ENCODE measurements around the gene SDF4. TPM values are rescaled to one million over a fixed set of nuclear protein-coding genes. Genes with fewer than 3 reads are reported as not detected.

Gene SDF4
- total RNA-seq, 1 donor from 2014 or later, result 18.4 TPM

GRCh38 chr1:1241588-1242219 is 9.9 kb upstream of the SDF4 start:
- no peak for DNase-seq

- DNase-seq, result no peak
These were observed 9.2 kb upstream of the SDF4 start for GRCh38 chr1:1240822-1241587.

GRCh38 chr1:1240348-1240732 is 8.5 kb upstream of the SDF4 start:
- DNase-seq, result no peak

- no peak for DNase-seq
These were observed 8.0 kb upstream of the SDF4 start for GRCh38 chr1:1239614-1240347.

GRCh38 chr1:1239227-1239613 is 7.4 kb upstream of the SDF4 start:
- DNase-seq, result no peak

- no peak for DNase-seq
These were observed 6.9 kb upstream of the SDF4 start for GRCh38 chr1:1238702-1239178.

GRCh38 chr1:1237874-1238701 is 6.3 kb upstream of the SDF4 start:
- DNase-seq, result no peak

- no peak for DNase-seq
These were observed 5.4 kb upstream of the SDF4 start for GRCh38 chr1:1236945-1237873.

GRCh38 chr1:1236176-1236763 is 4.5 kb upstream of the SDF4 start:
- DNase-seq, result no peak

- DNase-seq, result no peak
These were observed 3.4 kb upstream of the SDF4 start for GRCh38 chr1:1235016-1235744.

- no peak for DNase-seq
These were observed 2.5 kb upstream of the SDF4 start for GRCh38 chr1:1234180-1234808.

GRCh38 chr1:1233567-1233892 is 1.7 kb upstream of the SDF4 start:
- no peak for DNase-seq

GRCh38 chr1:1232796-1233566 is 1.2 kb upstream of the SDF4 start:
- no peak for DNase-seq

- no peak for DNase-seq
These were observed 501 bp upstream of the SDF4 start, which contains the start of gene B3GALT6 for GRCh38 chr1:1232208-1232795. Gene B3GALT6 (plus strand): TSS chr1:1232237. CDS start chr1:1232279, 42 bp downstream.

GRCh38 chr1:1230656-1231399 is 973 bp downstream of the SDF4 start:
- no peak for DNase-seq

- no peak for DNase-seq
These were observed 2.0 kb downstream of the SDF4 start for GRCh38 chr1:1229770-1230169.

- no peak for DNase-seq
These were observed 3.0 kb downstream of the SDF4 start for GRCh38 chr1:1228596-1229321.

Data from occipital lobe (tissue), 2 donors.